ENCODE data around the gene ACACB. TPM values are rescaled to one million over a fixed set of nuclear protein-coding genes. Genes with fewer than 3 reads are reported as not detected.

ACACB gene
- total RNA-seq, 1 experiment from 2014 or later, result 8.2 TPM

- no peaks in the 10 kb centered on the region for H3K4me1 ChIP-seq (ENCODE audit: insufficient read depth, low read length, poor library complexity, severe bottlenecking)
- POLR2A ChIA-PET (ENCODE audit: low non-redundant PET), result no interaction called here
- H3K4me3 ChIP-seq (ENCODE audit: low read depth, low read length, poor library complexity, severe bottlenecking), result no peak overlapping the region
- TF ChIP-seq CTCF (conservative IDR thresholded peaks at IDR 0.05; ENCODE audit: low read depth, low read length) (no peak), EZH2 (IDR thresholded peaks at IDR 0.05; ENCODE audit: borderline replicate concordance, low read depth, low read length, poor library complexity, severe bottlenecking) (no peak)
- no peak for DNase-seq (ENCODE audit: low spot score)
- no peaks in the 10 kb centered on the region for H3K36me3 ChIP-seq (ENCODE audit: insufficient read depth, low read length, poor library complexity, severe bottlenecking)
- peaks cover 8% of the 10 kb centered on the region for H3K9me3 ChIP-seq (ENCODE audit: low read depth, low read length, poor library complexity, severe bottlenecking)
- no TSS peak for BruUV-seq (replicated peaks)
- intact Hi-C loops (cut with micrococcal nuclease; ENCODE audit: unreplicated experiment), result no loop called here
- H3K27ac ChIP-seq (ENCODE audit: low read depth, low read length, poor library complexity, severe bottlenecking), result no peak overlapping the region
- no peaks in the 10 kb centered on the region for H3K27me3 ChIP-seq (replicated peaks; ENCODE audit: insufficient read depth, low read depth, low read length, poor library complexity)
- CTCF ChIA-PET, result no interaction called here
Measured at GRCh38 chr12:109137055-109137454, 20.7 kb downstream of the ACACB start.

- Histone ChIP-seq H3K27ac (ENCODE audit: low read depth, low read length, poor library complexity, severe bottlenecking) (peak overlapping the region; percentile 50), H3K4me3 (ENCODE audit: low read depth, low read length, poor library complexity, severe bottlenecking) (no peak overlapping the region), H3K36me3 (ENCODE audit: insufficient read depth, low read length, poor library complexity, severe bottlenecking) (no peaks in the 10 kb centered on the region), H3K27me3 (replicated peaks; ENCODE audit: insufficient read depth, low read depth, low read length, poor library complexity) (no peaks in the 10 kb centered on the region), H3K4me1 (ENCODE audit: insufficient read depth, low read length, poor library complexity, severe bottlenecking) (no peaks in the 10 kb centered on the region), H3K9me3 (ENCODE audit: low read depth, low read length, poor library complexity, severe bottlenecking) (peaks cover 8% of the 10 kb centered on the region)
- no TSS peak for BruUV-seq (replicated peaks)
- no peak for TF ChIP-seq EZH2 (IDR thresholded peaks at IDR 0.05; ENCODE audit: borderline replicate concordance, low read depth, low read length, poor library complexity, severe bottlenecking)
- no peak for TF ChIP-seq CTCF (conservative IDR thresholded peaks at IDR 0.05; ENCODE audit: low read depth, low read length)
- no peak for DNase-seq (ENCODE audit: low spot score)
- intact Hi-C loops (cut with micrococcal nuclease; ENCODE audit: unreplicated experiment), result no loop called here
- ChIA-PET CTCF (no interaction called here), POLR2A (ENCODE audit: low non-redundant PET) (no interaction called here)
Measured at GRCh38 chr12:109139360-109139759, 23.0 kb downstream of the ACACB start.

- ChIA-PET CTCF (no interaction called here), POLR2A (ENCODE audit: low non-redundant PET) (no interaction called here)
- intact Hi-C loops (cut with micrococcal nuclease; ENCODE audit: unreplicated experiment), result no loop called here
- DNase-seq (ENCODE audit: low spot score), result no peak
- TF ChIP-seq EZH2 (IDR thresholded peaks at IDR 0.05; ENCODE audit: borderline replicate concordance, low read depth, low read length, poor library complexity, severe bottlenecking) (no peak), CTCF (conservative IDR thresholded peaks at IDR 0.05; ENCODE audit: low read depth, low read length) (no peak)
- no peaks in the 10 kb centered on the region for H3K27me3 ChIP-seq (replicated peaks; ENCODE audit: insufficient read depth, low read depth, low read length, poor library complexity)
- no peaks in the 10 kb centered on the region for H3K4me1 ChIP-seq (ENCODE audit: insufficient read depth, low read length, poor library complexity, severe bottlenecking)
- no TSS peak for BruUV-seq (replicated peaks)
- peak overlapping the region; percentile 50 for H3K27ac ChIP-seq (ENCODE audit: low read depth, low read length, poor library complexity, severe bottlenecking)
- no peaks in the 10 kb centered on the region for H3K36me3 ChIP-seq (ENCODE audit: insufficient read depth, low read length, poor library complexity, severe bottlenecking)
- H3K4me3 ChIP-seq (ENCODE audit: low read depth, low read length, poor library complexity, severe bottlenecking), result no peak overlapping the region
- peaks cover 8% of the 10 kb centered on the region for H3K9me3 ChIP-seq (ENCODE audit: low read depth, low read length, poor library complexity, severe bottlenecking)
Measured at GRCh38 chr12:109139791-109140190, 23.4 kb downstream of the ACACB start.

All from A673 (cell line).